ENCODE measurements around the gene PLCH1.

- TF ChIP-seq POLR2A (IDR thresholded peaks at IDR 0.05) (no peak), CTCF (IDR thresholded peaks at IDR 0.05) (no peak)
Measured at GRCh38 chr3:155747286-155747945, 2.5 kb upstream of the PLCH1 start.

Measured in right lobe of liver (tissue), 4 donors.